Ramos (cell line): ENCODE results near the gene TIMM17B.

Experiments
- in situ Hi-C: fragments of 300-500 bp; cut with MboI; formaldehyde crosslinking; loops from one replicate; pipeline ENCODE4 v1.14.3; 2022; ENCODE audit warnings: low sequenced_read_pairs; ENCODE audit not compliant: unreplicated experiment

TIMM17B gene

DNA sequence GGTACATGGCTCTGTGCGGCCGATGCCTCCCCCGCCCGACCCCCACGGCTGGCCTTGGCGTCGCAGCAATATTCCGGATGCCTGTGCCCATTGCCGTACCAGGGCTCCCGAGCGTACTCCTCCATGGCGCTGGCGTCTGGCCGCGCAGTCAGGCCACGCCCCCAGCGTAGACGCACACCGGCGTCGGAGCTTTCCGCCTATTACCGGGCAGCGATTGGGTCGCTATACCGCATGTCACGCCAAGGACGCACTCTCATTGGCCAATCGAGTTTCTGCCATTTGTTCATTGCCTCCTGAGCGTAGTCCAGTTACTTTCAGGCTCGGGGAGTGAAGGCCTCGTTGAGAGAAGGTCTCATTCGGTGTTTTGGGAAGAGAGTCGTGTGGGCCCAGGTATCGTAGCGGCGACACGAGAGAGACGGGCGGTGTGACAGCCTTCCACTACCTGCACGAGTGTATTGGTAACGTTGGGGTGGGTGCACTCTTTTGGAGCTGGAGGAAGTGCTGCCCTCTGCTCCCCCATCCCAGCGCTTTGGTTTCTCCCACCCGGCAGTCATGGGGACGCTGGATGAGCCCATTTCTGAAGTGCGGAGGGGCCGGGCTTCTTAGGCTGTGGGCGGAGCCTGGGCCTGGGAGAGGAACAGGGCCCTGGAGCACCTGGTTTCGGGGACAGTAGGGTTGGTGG is at the start of gene TIMM17B, which contains the start of gene PQBP1:
TSS of gene TIMM17B (minus strand) at position 144 of the 682 bp plus-strand sequence. CDS start at position 125, 19 bp downstream.
TSS of gene PQBP1 (plus strand) at position 306 of the 682 bp plus-strand sequence. CDS start 580 bp downstream, outside the sequence.
- in situ Hi-C loops: no loop called here

- in situ Hi-C loops: loop anchor here (5.0 kb wide), 1 partner anchor 43 kb away; no protein-coding TSS in a partner anchor
Observed at GRCh38 chrX:48945517-48946348, 48.2 kb upstream of the TIMM17B start.

GRCh38 chrX:48942895-48943294 is 45.3 kb upstream of the TIMM17B start:
- in situ Hi-C loops: no loop called here

DNA sequence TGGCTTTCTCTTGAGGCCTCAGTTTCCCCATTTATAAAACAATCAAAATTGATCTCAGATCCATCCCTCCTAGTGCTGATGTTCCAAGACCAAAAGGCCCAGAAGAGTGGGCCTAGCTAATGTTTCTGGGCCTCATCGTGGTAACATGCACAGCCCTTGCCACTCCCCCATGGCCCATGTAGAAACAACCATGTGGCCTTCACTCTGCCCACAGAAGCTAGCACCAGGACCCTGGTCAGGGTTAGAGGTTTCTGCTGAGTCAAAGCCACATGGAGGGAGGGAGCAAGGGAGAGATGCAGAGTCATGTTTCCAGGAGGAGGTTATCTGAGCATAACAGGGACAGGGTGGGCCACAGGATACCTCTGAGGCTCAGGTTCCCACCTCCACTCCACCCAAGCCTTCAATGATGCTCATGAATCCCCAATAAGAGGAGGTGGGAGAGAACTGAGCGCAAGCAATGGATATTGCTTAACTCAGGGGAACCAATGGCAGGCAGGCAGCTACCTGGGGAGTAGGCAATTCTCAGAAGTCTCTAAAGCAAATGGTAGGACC is 42.9 kb upstream of the TIMM17B start:
- in situ Hi-C loops: no loop called here

GRCh38 chrX:48939524-48940228 is 42.1 kb upstream of the TIMM17B start:
- in situ Hi-C loops: no loop called here

GRCh38 chrX:48938721-48939425 is 41.3 kb upstream of the TIMM17B start:
- in situ Hi-C loops: no loop called here

DNA sequence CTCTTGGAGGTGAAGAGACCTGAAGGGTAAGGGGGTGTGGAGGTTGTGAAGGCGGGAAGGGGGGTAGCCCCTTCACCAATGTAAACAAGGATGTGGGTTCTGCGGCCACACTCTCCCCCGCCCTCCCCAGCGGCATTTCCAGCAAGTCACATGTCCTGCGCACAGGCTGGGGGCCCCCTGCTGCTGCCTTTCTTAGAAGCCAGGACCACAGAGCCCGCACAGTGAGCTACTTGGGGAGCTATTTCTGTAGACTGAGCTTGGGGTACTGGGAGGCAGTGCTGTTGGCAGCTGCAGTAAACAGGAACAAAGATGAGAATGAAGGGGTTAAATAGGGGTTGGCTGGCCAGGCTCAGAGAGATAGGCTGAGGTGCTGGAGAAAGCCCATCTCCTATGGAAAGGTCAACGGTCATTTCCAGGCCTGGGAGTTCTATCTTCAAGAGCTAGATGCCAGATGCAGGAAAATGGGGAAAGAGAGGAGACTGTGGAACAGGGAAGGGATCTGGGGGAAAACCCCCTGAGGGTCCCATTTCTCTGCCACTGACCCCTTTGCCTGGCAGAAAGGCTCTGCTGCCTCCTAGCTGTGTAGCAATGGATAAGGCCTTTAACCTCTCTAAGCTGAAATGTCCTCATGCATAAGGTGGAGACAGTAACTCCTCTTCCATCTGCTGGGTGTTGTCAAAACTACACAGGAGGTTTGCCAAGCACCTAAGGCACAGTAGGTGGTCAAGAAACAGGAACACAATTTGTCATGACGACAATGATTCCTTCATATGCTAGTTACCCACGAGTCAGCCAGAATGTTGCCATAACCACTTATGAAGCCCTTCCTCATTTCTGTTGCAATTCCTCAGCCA is 39.7 kb upstream of the TIMM17B start:
- in situ Hi-C loops: no loop called here

- in situ Hi-C loops: no loop called here
Observed at GRCh38 chrX:48936429-48937053, 39.0 kb upstream of the TIMM17B start.

DNA sequence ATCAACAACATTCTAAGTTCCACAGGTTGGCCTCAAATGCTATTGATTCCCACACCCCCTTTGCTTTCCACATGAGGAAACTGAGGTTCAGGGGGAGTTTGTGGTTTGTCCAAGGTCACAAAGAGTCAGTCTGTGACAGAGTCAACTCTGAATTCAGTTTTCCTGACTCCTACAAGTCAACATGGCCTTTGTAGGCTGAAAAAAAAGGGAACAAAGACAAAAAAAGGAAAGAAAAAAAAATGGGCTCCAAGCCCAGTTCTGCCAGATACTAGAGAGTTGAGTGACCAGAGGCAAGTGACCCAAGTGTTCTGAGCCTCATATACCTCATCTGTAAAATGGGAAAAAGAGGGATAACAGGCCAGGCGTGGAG is 37.7 kb upstream of the TIMM17B start:
- in situ Hi-C loops: no loop called here

GRCh38 chrX:48934581-48935300 is 37.2 kb upstream of the TIMM17B start:
- in situ Hi-C loops: no loop called here

DNA sequence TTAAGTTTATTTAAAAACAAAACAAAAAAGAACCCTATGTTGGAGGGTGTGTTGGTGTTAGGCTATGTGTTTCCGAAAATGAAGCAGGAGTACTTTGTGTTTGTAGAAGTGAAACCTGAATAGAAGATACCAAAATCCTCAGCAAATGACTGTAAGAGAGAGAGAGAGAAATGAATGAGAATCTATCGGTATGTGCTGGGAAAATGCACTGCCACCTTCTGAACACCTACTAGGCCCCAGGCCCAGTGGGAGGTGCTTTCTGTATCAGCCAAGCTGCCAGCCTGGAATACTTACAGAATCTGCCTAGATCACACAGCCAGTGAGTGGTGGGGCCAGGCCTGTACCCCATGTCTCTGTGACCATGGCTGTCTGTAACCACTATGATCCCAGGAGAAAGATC is 36.2 kb upstream of the TIMM17B start:
- in situ Hi-C loops: no loop called here

DNA sequence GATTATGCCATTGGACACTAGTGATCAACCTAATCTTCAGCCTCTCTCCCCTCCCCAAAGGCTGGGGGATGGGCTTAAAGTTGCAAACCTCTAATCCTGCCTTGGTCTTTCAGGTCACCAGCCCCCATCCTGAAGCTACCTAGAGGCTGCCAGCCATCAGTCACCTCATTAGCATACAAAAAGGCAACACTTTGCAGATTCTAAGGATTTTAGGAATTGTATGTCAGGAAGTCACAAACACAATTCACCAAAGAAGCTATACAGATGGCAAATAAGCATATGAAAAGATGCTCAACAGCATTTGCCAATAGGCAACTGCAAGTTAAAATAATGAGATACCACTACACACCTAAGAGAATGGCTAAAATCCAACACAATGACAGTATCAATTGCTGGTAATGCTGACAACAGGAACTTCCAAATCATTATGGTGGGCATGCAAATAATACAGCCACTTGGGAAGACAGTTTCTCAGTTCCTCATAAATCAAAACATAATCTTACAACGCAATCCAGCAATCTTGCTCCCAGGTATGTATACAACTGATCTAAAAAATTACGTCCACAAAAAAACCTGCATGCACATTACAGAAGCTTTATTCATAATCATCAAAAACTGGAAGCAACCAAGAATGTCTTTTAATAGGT is 30.3 kb upstream of the TIMM17B start:
- in situ Hi-C loops: no loop called here

GRCh38 chrX:48927123-48927522 is 29.6 kb upstream of the TIMM17B start:
- in situ Hi-C loops: no loop called here

- in situ Hi-C loops: no loop called here
Observed at GRCh38 chrX:48924270-48924669, 26.7 kb upstream of the TIMM17B start.

- in situ Hi-C loops: no loop called here
Observed at GRCh38 chrX:48923771-48924170, 26.2 kb upstream of the TIMM17B start.

DNA sequence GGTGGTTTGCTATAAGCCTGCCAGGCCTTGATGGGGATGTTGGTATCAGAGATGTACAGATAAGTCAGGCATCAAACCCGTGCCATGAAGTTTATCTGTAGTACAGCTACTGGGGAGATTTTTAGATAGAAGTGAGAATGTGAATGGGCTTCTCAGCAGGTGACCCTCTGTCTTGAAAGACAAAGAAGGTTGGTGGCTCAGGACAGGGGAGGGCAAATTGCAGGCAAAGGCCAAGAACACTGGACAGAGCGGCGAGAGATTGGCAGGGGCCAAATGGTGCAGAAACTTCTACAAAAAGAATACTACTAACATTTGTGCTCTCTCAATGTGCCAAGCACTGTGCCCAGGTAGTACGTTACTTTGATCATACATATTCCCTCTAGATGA is 23.1 kb upstream of the TIMM17B start:
- in situ Hi-C loops: no loop called here

DNA sequence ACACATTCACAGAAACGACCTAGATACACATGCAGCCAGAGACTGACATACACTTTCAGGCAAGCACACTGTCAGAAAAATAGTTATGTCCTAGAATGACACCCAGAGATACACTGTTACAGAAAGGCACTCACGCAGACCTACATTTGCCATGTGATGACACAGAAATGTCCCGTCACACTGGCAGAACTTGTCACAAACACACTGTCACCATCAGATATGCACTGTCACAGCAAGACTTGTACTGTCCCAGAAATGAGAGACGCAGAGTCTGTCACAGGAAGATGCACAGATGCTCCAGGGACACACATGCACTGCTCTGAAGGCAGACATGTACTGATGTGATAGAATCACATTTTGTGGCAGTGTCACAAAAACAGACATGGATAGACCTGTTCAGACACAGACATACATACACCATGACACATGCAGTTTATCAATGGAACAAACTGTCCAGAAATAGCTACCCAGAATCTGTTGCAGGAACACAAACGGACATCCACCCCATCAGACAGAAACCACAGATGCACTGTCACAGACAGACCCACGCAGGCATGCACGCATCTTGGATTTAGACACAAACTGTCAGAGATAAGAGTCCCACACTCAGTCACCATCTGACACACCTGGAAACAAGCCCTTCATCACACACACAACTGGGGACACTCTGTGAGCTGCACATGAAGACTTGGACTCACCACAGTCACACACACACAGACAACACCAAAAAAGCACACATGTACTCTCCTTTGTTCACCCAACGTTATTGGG is 22.6 kb upstream of the TIMM17B start:
- in situ Hi-C loops: no loop called here
